KMS-11 (cell line): ENCODE results near the gene ESRP2.

Experiments
- H2AFZ ChIP-seq: fragments of 200-600 bp; sonication (generic); 2 replicates; pipeline ENCODE4 v1.6.1; 2016; ENCODE audit warnings: antibody characterized with exemption, mixed run types, low read depth
- H3K27ac ChIP-seq: fragments of 200-600 bp; sonication (generic); 2 replicates; pipeline ENCODE4 v1.6.1; 2016; ENCODE audit warnings: mild to moderate bottlenecking, mixed run types
- H3K27me3 ChIP-seq: fragments of 200-600 bp; sonication (generic); 2 replicates; pipeline ENCODE4 v1.6.1; 2017; ENCODE audit warnings: mild to moderate bottlenecking, low read depth, mixed run types, moderate library complexity; ENCODE audit not compliant: insufficient read depth
- H3K36me3 ChIP-seq: fragments of 200-600 bp; sonication (generic); 2 replicates; pipeline ENCODE4 v1.6.1; 2017; ENCODE audit warnings: mild to moderate bottlenecking, mixed run types; ENCODE audit not compliant: insufficient read depth
- H3K4me1 ChIP-seq: fragments of 200-600 bp; sonication (generic); 2 replicates; pipeline ENCODE4 v1.6.1; 2016; ENCODE audit warnings: mild to moderate bottlenecking, low read depth, mixed run types; ENCODE audit not compliant: poor library complexity, severe bottlenecking
- H3K4me2 ChIP-seq: fragments of 200-600 bp; sonication (generic); 2 replicates; pipeline ENCODE4 v1.7.0; 2016; ENCODE audit warnings: mild to moderate bottlenecking, mixed run types
- H3K4me3 ChIP-seq: fragments of 200-600 bp; sonication (generic); IDR thresholded peaks from 2 replicates; pipeline ENCODE4 v1.6.1; 2017; ENCODE audit warnings: low read depth, low read length, mixed read lengths; ENCODE audit not compliant: insufficient read depth
- H3K79me2 ChIP-seq: fragments of 200-600 bp; sonication (generic); 2 replicates; pipeline ENCODE4 v1.6.1; 2016; ENCODE audit warnings: low read depth, mixed run types; ENCODE audit not compliant: insufficient read depth
- H3K9ac ChIP-seq: fragments of 200-600 bp; sonication (generic); 2 replicates; pipeline ENCODE4 v1.6.1; 2016; ENCODE audit warnings: mild to moderate bottlenecking, mixed run types
- H4K20me1 ChIP-seq: fragments of 200-600 bp; sonication (generic); 2 replicates; pipeline ENCODE4 v1.6.1; 2016; ENCODE audit warnings: mild to moderate bottlenecking, mixed run types; ENCODE audit not compliant: insufficient read depth
- CTCF ChIP-seq: fragments of 200-600 bp; sonication (generic); conservative IDR thresholded peaks from 2 replicates; pipeline ENCODE4 v1.6.1; 2017; ENCODE audit warnings: low read depth, mild to moderate bottlenecking, antibody characterized with exemption, low read length, moderate library complexity, mixed read lengths

Gene ESRP2

DNA sequence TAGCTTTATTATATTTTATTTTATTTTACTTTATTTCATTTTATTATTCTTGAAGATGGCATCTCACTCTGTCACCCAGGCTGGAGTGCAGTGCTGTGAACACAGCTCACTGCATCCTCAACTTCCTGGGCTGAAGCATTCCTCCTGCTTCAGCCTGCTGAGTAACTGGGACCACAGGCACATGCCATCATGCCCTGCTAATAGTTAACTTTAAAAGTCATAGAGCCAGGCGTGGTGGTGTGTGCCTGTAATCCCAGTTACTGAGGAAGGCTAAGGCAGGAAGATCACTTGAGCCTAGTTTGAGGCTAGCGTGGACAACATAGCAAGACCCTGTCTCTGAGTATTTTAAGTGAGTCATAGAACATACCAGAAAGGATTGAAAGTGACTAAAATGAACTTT lies 38.7 kb downstream of the ESRP2 start:
- Histone ChIP-seq H3K79me2 (no peaks in the 10 kb centered on the region), H4K20me1 (no peaks in the 10 kb centered on the region), H3K4me2 (no peak overlapping the region), H2AFZ (no peak overlapping the region), H3K27ac (no peak overlapping the region), H3K4me3 (no peak overlapping the region), H3K9ac (no peak overlapping the region), H3K4me1 (peaks cover 21% of the 10 kb centered on the region), H3K36me3 (no peaks in the 10 kb centered on the region), H3K27me3 (no peaks in the 10 kb centered on the region)
- no peak for TF ChIP-seq CTCF

DNA sequence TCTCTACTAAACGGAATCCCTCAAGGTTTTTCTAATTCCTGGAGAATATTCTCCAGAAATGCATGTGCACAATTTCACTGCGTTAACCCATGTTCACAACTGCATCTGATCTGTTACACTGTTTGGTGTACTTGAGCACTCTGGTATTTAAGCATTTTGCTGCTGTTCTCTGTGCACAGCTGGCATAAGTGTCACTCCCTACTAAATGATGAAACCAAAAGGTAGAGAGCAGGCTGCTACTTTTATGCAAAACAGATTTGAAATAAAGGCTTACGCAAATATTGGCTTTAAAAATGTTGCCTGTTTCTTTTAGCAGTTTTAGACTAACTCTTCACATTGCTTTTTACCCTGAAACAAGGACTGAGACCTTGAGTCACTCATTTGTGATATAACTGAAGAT lies 41.7 kb downstream of the ESRP2 start:
- no peak overlapping the region for H2AFZ ChIP-seq
- no peaks in the 10 kb centered on the region for H3K4me1 ChIP-seq
- no peak overlapping the region for H3K4me3 ChIP-seq
- H4K20me1 ChIP-seq = no peaks in the 10 kb centered on the region
- no peaks in the 10 kb centered on the region for H3K27me3 ChIP-seq
- TF ChIP-seq CTCF = no peak
- H3K36me3 ChIP-seq = no peaks in the 10 kb centered on the region
- no peaks in the 10 kb centered on the region for H3K79me2 ChIP-seq
- no peak overlapping the region for H3K9ac ChIP-seq
- H3K27ac ChIP-seq = no peak overlapping the region
- H3K4me2 ChIP-seq = no peak overlapping the region

GRCh38 chr16:68190736-68191510 lies 45.0 kb downstream of the ESRP2 start:
- Histone ChIP-seq H3K36me3 (no peaks in the 10 kb centered on the region), H4K20me1 (no peaks in the 10 kb centered on the region), H3K4me3 (no peak overlapping the region), H3K4me2 (no peak overlapping the region), H3K79me2 (no peaks in the 10 kb centered on the region), H3K9ac (no peak overlapping the region), H3K27ac (no peak overlapping the region), H3K4me1 (no peaks in the 10 kb centered on the region), H3K27me3 (no peaks in the 10 kb centered on the region), H2AFZ (no peak overlapping the region)
- no peak for TF ChIP-seq CTCF

- TF ChIP-seq CTCF = no peak
- H3K9ac ChIP-seq = no peak overlapping the region
- no peak overlapping the region for H3K27ac ChIP-seq
- no peaks in the 10 kb centered on the region for H3K27me3 ChIP-seq
- H3K4me3 ChIP-seq = no peak overlapping the region
- H3K4me1 ChIP-seq = no peaks in the 10 kb centered on the region
- H3K36me3 ChIP-seq = no peaks in the 10 kb centered on the region
- no peaks in the 10 kb centered on the region for H3K79me2 ChIP-seq
- no peak overlapping the region for H3K4me2 ChIP-seq
- H4K20me1 ChIP-seq = no peaks in the 10 kb centered on the region
- H2AFZ ChIP-seq = no peak overlapping the region
Measured at GRCh38 chr16:68190081-68190480, 45.8 kb downstream of the ESRP2 start.
